Type B pancreatic cell (in vitro differentiated cells): ENCODE results near the gene RTL5. TPM values are rescaled to one million over a fixed set of nuclear protein-coding genes. Genes with fewer than 3 reads are reported as not detected.

Experiments
- DNase-seq: peaks from one replicate; pipeline ENCODE4 v3.0.0; 2021; ENCODE audit warnings: mixed read lengths; ENCODE audit not compliant: unreplicated experiment; ENCODE audit errors: extremely low spot score
- H3K27ac Mint-ChIP-seq: 2 replicates; pipeline ENCODE4 v1.8.0; 2021; ENCODE audit warnings: mild to moderate bottlenecking, mixed read lengths
- H3K27me3 Mint-ChIP-seq: 2 replicates; pipeline ENCODE4 v1.8.0; 2021; ENCODE audit warnings: mixed read lengths
- H3K36me3 Mint-ChIP-seq: 2 replicates; pipeline ENCODE4 v1.8.0; 2021; ENCODE audit warnings: mixed read lengths
- H3K4me1 Mint-ChIP-seq: one replicate; pipeline ENCODE4 v1.8.0; 2021; ENCODE audit warnings: mixed read lengths; ENCODE audit not compliant: unreplicated experiment
- H3K4me3 Mint-ChIP-seq: 2 replicates; pipeline ENCODE4 v1.8.0; 2021; ENCODE audit warnings: mild to moderate bottlenecking, mixed read lengths
- H3K9me3 Mint-ChIP-seq: 2 replicates; pipeline ENCODE4 v1.8.0; 2021; ENCODE audit warnings: mixed read lengths
- total RNA-seq: library from RNA; stranded (reverse); gene quantifications from 2 replicates; pipeline ENCODE4 v1.2.1, GENCODE V29; 2021; ENCODE audit warnings: low replicate concordance
- TF ChIP-seq, protein P1 (sequence below): fragments of 200-600 bp; sonication (generic); conservative IDR thresholded peaks from 2 replicates; pipeline ENCODE4 v1.5.0; 2021; ENCODE audit warnings: antibody characterized with exemption, mild to moderate bottlenecking

Gene RTL5
- total RNA-seq, 1 donor from 2014 or later = 21.9 TPM

GRCh38 chrX:72125331-72126047 is 6.2 kb downstream of the RTL5 start:
- H3K9me3 Mint-ChIP-seq = peaks cover 12% of the 10 kb centered on the region
- DNase-seq = no peak
- H3K27me3 Mint-ChIP-seq = peaks cover 3% of the 10 kb centered on the region
- TF ChIP-seq, protein P1, sequence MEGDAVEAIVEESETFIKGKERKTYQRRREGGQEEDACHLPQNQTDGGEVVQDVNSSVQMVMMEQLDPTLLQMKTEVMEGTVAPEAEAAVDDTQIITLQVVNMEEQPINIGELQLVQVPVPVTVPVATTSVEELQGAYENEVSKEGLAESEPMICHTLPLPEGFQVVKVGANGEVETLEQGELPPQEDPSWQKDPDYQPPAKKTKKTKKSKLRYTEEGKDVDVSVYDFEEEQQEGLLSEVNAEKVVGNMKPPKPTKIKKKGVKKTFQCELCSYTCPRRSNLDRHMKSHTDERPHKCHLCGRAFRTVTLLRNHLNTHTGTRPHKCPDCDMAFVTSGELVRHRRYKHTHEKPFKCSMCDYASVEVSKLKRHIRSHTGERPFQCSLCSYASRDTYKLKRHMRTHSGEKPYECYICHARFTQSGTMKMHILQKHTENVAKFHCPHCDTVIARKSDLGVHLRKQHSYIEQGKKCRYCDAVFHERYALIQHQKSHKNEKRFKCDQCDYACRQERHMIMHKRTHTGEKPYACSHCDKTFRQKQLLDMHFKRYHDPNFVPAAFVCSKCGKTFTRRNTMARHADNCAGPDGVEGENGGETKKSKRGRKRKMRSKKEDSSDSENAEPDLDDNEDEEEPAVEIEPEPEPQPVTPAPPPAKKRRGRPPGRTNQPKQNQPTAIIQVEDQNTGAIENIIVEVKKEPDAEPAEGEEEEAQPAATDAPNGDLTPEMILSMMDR = no peak
- H3K27ac Mint-ChIP-seq = no peak overlapping the region
- H3K4me3 Mint-ChIP-seq = no peak overlapping the region
- H3K4me1 Mint-ChIP-seq = peaks cover 25% of the 10 kb centered on the region
- peaks cover 18% of the 10 kb centered on the region for H3K36me3 Mint-ChIP-seq

GRCh38 chrX:72124540-72125201 is 7.0 kb downstream of the RTL5 start:
- Mint-ChIP-seq H3K27ac (peak overlapping the region; percentile 81), H3K36me3 (peaks cover 9% of the 10 kb centered on the region), H3K9me3 (peaks cover 7% of the 10 kb centered on the region), H3K4me1 (peaks cover 25% of the 10 kb centered on the region), H3K4me3 (peak overlapping the region; percentile 28), H3K27me3 (peaks cover 3% of the 10 kb centered on the region)
- TF ChIP-seq, protein P1 = no peak
- no peak for DNase-seq

DNA sequence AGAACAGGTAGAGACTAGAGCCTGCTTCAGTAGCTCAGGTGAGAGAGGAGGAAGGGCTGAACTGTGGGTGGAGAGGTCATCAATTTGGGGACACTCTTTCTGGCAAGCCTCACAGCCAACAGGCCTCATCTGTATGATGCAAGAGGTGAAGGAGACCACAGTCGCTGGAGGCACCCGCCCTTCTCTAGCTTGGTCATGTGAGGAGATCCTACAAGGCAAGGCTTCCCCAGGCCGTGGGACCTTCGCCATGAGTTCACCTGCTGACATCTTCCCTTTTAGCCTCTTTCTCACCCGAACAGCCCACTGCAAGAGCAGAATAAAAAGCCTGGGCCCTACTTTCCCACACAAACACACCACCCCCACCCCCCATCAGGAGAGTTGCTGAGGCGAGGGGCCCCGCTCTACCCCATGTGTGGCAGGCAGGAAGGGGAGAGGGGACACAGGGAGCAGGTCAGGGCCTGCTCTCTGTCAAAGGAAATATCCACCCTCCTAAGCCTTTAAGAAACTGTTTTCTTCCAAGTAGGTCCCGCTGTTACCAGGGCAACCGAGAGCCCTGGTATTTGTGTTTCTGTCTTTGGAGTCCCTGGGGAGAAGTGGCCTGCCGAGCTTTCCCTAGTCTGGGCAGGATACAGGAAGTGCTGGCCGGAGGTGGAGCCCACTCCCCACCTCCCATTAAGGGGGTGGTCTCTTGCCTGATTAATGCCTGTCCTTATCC is 8.1 kb downstream of the RTL5 start:
- TF ChIP-seq, protein P1 = no peak
- no peaks in the 10 kb centered on the region for H3K9me3 Mint-ChIP-seq
- peaks cover 18% of the 10 kb centered on the region for H3K4me1 Mint-ChIP-seq
- H3K27ac Mint-ChIP-seq = peak overlapping the region; percentile 81
- DNase-seq = no peak
- H3K27me3 Mint-ChIP-seq = no peaks in the 10 kb centered on the region
- H3K4me3 Mint-ChIP-seq = peak overlapping the region; percentile 28
- no peaks in the 10 kb centered on the region for H3K36me3 Mint-ChIP-seq

- Mint-ChIP-seq H3K27me3 (no peaks in the 10 kb centered on the region), H3K4me1 (peaks cover 18% of the 10 kb centered on the region), H3K36me3 (no peaks in the 10 kb centered on the region), H3K9me3 (no peaks in the 10 kb centered on the region), H3K27ac (peak overlapping the region; percentile 29), H3K4me3 (no peak overlapping the region)
- TF ChIP-seq, protein P1 = no peak
- no peak for DNase-seq
Observed at GRCh38 chrX:72122621-72123337, 8.9 kb downstream of the RTL5 start.

GRCh38 chrX:72121383-72121782 is 10.3 kb downstream of the RTL5 start:
- no peak overlapping the region for H3K27ac Mint-ChIP-seq
- no peak for DNase-seq
- H3K36me3 Mint-ChIP-seq = no peaks in the 10 kb centered on the region
- no peaks in the 10 kb centered on the region for H3K27me3 Mint-ChIP-seq
- TF ChIP-seq, protein P1 = no peak
- peaks cover 17% of the 10 kb centered on the region for H3K4me1 Mint-ChIP-seq
- no peak overlapping the region for H3K4me3 Mint-ChIP-seq
- no peaks in the 10 kb centered on the region for H3K9me3 Mint-ChIP-seq
